A549 (cell line): ENCODE data around the gene AHSG. TPM values are rescaled to one million over a fixed set of nuclear protein-coding genes. Genes with fewer than 3 reads are reported as not detected.

Experiments
- ATAC-seq, 2 experiments: fragments of 200-7000 bp in 1 of 2; fragments of >200 bp in 1 of 2; cut with Nextera tagmentation in 1 of 2; cut with Tn5 transposase in 1 of 2; 3 replicates each; pipeline versions ENCODE4 v1.8.0 to v1.9.1; 2018 to 2020; ENCODE audit warnings: mild to moderate bottlenecking in 1 of 2, moderate library complexity in 1 of 2
- CTCF ChIA-PET: fragments of 300-600 bp; sonication (Branson Sonifier 250); formaldehyde crosslinking; extraction: SDS; loops from one replicate; lab custom pipeline; 2021; ENCODE audit warnings: antibody characterized with exemption, inconsistent platforms; lab: Yijun Ruan, JAX
- POLR2A ChIA-PET: fragments of 350-600 bp; formaldehyde crosslinking; extraction: SDS; loops from one replicate; lab custom pipeline; 2021; ENCODE audit warnings: antibody characterized with exemption, inconsistent platforms; lab: Yijun Ruan, JAX
- DNase-seq, 2 experiments: peaks; one replicate each; pipeline versions ENCODE4 v3.0.0 to v3.0.0-alpha.2; 2011 to 2016; ENCODE audit warnings: low read depth in 1 of 2, low spot score in 1 of 2
- FAIRE-seq: peaks from 2 replicates; lab custom pipeline; 2011; peaks lifted over from hg19 to GRCh38; lab: Jason Lieb, UNC
- H3K27ac ChIP-seq, 2 experiments: fragments of >200 bp; sonication (Bioruptor Twin); formaldehyde crosslinking; 3 replicates each; pipeline ENCODE4 v1.5.1; 2016 to 2017
- H3K4me1 ChIP-seq: fragments of >200 bp; sonication (Bioruptor Twin); formaldehyde crosslinking; 3 replicates; pipeline ENCODE4 v1.6.1; 2016
- H3K4me2 ChIP-seq: fragments of >200 bp; sonication (Bioruptor Twin); formaldehyde crosslinking; 3 replicates; pipeline ENCODE4 v1.6.1; 2016
- H3K4me3 ChIP-seq: fragments of >200 bp; sonication (Bioruptor Twin); formaldehyde crosslinking; 3 replicates; pipeline ENCODE4 v1.5.1; 2016
- H3K9me3 ChIP-seq: fragments of >200 bp; sonication (Bioruptor Twin); formaldehyde crosslinking; 3 replicates; pipeline ENCODE4 v1.6.1; 2016
- CBX8 ChIP-seq: fragments of 200-600 bp; sonication (generic); IDR thresholded peaks from 2 replicates; pipeline ENCODE4 v1.6.1; 2016
- CEBPB ChIP-seq, 2 experiments: fragments of >200 bp in 1 of 2; sonication (Bioruptor Twin) in 1 of 2; formaldehyde crosslinking in 1 of 2; IDR thresholded peaks; 2 replicates each; pipeline ENCODE4 v1.6.1; 2012 to 2016
- ESRRA ChIP-seq: fragments of 150-350 bp; IDR thresholded peaks from 2 replicates; pipeline ENCODE4 v1.6.1; 2014; ENCODE audit warnings: mild to moderate bottlenecking, low read length, borderline replicate concordance
- KDM1A ChIP-seq: fragments of 200-600 bp; sonication (generic); IDR thresholded peaks from 2 replicates; pipeline ENCODE4 v1.6.1; 2016; ENCODE audit warnings: low read depth, mild to moderate bottlenecking
- NFE2L2 ChIP-seq: fragments of 150-350 bp; conservative IDR thresholded peaks from 2 replicates; pipeline ENCODE4 v1.6.1; 2014; ENCODE audit warnings: low read length
- NPAS2 ChIP-seq: fragments of 250-450 bp; sonication (Bioruptor Pico); IDR thresholded peaks from 2 replicates; pipeline ENCODE4 v1.8.0; 2022; ENCODE audit warnings: mild to moderate bottlenecking, moderate library complexity, borderline replicate concordance
- NR3C1 ChIP-seq: fragments of >200 bp; sonication (Bioruptor Twin); formaldehyde crosslinking; IDR thresholded peaks from 3 replicates; pipeline ENCODE4 v1.6.1; 2017
- RCOR1 ChIP-seq: fragments of 150-350 bp; IDR thresholded peaks from 2 replicates; pipeline ENCODE4 v1.6.1; 2014; ENCODE audit warnings: antibody characterized with exemption, low read length, low read depth
- SMC3 ChIP-seq: fragments of >200 bp; sonication (Bioruptor Twin); formaldehyde crosslinking; IDR thresholded peaks from 3 replicates; pipeline ENCODE4 v1.6.1; 2018; ENCODE audit warnings: inconsistent platforms
- TFCP2L1 ChIP-seq: fragments of 250-450 bp; sonication (Bioruptor Pico); IDR thresholded peaks from 2 replicates; pipeline ENCODE4 v1.5.0; 2021; ENCODE audit warnings: mild to moderate bottlenecking
- WGBS: methylation state at CpG from one replicate; pipeline ENCODE4 v1.1.6; 2017; ENCODE audit errors: missing lambda C conversion rate; 5-methylcytosine and 5-hydroxymethylcytosine counted together
- polyA plus RNA-seq, 4 experiments: library from polyadenylated mRNA; depleted of rRNA in 3 of 4; stranded (reverse); fragments of >200 nt; fragmentation: RNase III in 1 of 4; extraction: RNeasy Plus Mini Kit Qiagen cat#74134 plus additional on column Dnase treatment in 1 of 4; gene quantifications; 2 replicates in 3 of 4; 3 replicates in 1 of 4; pipeline ENCODE4 v1.2.3, GENCODE V29; 2011 to 2017
- TF ChIP-seq, protein P1 (sequence below): fragments of >200 bp; sonication (Bioruptor Twin); formaldehyde crosslinking; IDR thresholded peaks from 3 replicates; pipeline ENCODE4 v1.6.1; 2016
- TF ChIP-seq, protein P2 (sequence below): fragments of >200 bp; sonication (Bioruptor Twin); formaldehyde crosslinking; IDR thresholded peaks from 2 replicates; pipeline ENCODE4 v1.6.1; 2016
- TF ChIP-seq, protein P3 (sequence below): fragments of 200-600 bp; sonication (generic); IDR thresholded peaks from 2 replicates; pipeline ENCODE4 v1.6.1; 2016; ENCODE audit warnings: antibody characterized with exemption, mild to moderate bottlenecking, moderate library complexity
- TF ChIP-seq, protein P4 (sequence below): fragments of 450-650 bp; IDR thresholded peaks from 2 replicates; pipeline ENCODE4 v1.6.1; 2014; ENCODE audit warnings: antibody characterized with exemption

The AHSG gene
- polyA plus RNA-seq, 2 of the 4 experiments (the other 2 are of a cell fraction): 0.08 to 0.49 TPM

DNA sequence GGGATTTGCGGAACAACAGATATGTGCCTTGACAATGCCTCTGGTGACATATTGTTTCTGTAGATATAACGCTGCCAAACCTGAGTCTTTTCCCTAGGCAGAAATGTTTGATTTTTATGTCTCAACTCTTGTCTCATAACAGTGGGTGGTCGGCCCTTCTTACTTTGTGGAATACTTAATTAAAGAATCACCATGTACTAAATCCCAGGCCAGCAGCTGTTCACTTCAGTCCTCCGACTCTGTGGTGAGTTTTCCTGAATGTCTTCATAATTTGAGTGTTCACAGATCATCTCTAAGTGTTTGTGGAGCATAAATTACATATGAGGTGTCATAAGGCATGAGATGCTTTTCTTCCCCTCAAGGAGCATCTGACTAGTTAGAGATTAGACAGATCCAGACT lies 33.2 kb downstream of the AHSG start:
- WGBS: 62% methylated on average over 4 of the region's 4 CpGs
- no peaks in the 10 kb centered on the region for H3K9me3 ChIP-seq
- POLR2A ChIA-PET: no interaction called here

DNA sequence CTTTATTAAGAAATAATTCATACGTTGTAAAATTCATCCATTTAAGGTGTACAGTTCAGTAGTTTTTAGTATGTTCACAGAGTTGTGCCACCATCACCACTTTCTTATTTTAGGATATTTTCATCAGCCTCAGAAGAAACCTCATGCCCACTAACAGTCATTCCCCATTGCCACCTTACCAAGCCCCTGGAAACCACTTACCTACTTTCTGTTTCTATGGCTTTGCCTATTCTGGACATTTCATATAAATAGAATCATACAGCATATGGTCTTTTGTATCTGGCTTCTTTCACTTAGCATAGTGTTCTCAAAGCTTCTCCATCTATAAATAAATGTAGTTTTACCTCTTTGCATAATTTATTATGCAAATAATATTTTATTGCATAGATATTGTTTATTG lies 34.0 kb downstream of the AHSG start:
- ChIA-PET POLR2A (no interaction called here), CTCF (interaction anchor here (0.9 kb wide), 1 partner anchor 32 kb away, joined by 3 read pairs; no protein-coding TSS in a partner anchor)

More for the DNA sequence above, 33.2 kb downstream of the AHSG start:
- TF ChIP-seq, protein P1, sequence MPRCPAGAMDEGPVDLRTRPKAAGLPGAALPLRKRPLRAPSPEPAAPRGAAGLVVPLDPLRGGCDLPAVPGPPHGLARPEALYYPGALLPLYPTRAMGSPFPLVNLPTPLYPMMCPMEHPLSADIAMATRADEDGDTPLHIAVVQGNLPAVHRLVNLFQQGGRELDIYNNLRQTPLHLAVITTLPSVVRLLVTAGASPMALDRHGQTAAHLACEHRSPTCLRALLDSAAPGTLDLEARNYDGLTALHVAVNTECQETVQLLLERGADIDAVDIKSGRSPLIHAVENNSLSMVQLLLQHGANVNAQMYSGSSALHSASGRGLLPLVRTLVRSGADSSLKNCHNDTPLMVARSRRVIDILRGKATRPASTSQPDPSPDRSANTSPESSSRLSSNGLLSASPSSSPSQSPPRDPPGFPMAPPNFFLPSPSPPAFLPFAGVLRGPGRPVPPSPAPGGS: no peak
- TF ChIP-seq, protein P2, sequence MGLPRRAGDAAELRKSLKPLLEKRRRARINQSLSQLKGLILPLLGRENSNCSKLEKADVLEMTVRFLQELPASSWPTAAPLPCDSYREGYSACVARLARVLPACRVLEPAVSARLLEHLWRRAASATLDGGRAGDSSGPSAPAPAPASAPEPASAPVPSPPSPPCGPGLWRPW: no peak
- TF ChIP-seq, protein P3, sequence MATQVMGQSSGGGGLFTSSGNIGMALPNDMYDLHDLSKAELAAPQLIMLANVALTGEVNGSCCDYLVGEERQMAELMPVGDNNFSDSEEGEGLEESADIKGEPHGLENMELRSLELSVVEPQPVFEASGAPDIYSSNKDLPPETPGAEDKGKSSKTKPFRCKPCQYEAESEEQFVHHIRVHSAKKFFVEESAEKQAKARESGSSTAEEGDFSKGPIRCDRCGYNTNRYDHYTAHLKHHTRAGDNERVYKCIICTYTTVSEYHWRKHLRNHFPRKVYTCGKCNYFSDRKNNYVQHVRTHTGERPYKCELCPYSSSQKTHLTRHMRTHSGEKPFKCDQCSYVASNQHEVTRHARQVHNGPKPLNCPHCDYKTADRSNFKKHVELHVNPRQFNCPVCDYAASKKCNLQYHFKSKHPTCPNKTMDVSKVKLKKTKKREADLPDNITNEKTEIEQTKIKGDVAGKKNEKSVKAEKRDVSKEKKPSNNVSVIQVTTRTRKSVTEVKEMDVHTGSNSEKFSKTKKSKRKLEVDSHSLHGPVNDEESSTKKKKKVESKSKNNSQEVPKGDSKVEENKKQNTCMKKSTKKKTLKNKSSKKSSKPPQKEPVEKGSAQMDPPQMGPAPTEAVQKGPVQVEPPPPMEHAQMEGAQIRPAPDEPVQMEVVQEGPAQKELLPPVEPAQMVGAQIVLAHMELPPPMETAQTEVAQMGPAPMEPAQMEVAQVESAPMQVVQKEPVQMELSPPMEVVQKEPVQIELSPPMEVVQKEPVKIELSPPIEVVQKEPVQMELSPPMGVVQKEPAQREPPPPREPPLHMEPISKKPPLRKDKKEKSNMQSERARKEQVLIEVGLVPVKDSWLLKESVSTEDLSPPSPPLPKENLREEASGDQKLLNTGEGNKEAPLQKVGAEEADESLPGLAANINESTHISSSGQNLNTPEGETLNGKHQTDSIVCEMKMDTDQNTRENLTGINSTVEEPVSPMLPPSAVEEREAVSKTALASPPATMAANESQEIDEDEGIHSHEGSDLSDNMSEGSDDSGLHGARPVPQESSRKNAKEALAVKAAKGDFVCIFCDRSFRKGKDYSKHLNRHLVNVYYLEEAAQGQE: no peak
- TF ChIP-seq SMC3: no peak
- no peak for TF ChIP-seq CBX8
- no peak for TF ChIP-seq KDM1A
- no peak for TF ChIP-seq RCOR1
- TF ChIP-seq NR3C1: no peak
- TF ChIP-seq NPAS2 (CRISPR knock-in tag): no peak
- no peak for DNase-seq
- no peak overlapping the region for H3K27ac ChIP-seq
- ATAC-seq: no peak
- no peak overlapping the region for H3K4me2 ChIP-seq
- H3K4me1 ChIP-seq: no peaks in the 10 kb centered on the region; the same call in 2 of the 3 replicates
- no peak overlapping the region for H3K4me3 ChIP-seq
- FAIRE-seq: no peak
- CTCF ChIA-PET: no interaction called here

DNA sequence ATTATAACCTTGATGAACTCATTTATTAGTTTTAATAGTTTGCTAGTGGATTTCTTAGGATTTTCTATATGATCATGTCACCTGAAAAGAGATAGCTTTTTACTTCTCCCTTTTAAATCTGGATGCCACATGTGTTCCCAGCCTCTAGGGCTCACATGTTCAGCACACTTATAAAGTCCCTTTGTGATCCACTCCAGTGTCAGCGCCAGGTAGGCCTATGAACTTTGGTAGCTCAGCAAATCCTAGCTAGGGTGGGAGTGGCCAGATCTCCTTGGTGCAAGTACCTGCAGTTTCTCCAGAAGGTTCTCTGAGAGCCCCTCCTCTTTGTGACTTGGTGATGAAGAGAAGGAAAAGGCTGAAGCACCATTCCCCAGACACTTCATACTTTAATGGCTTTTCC lies 36.0 kb downstream of the AHSG start:
- ATAC-seq (no peak), FAIRE-seq (no peak), DNase-seq (no peak)
- Histone ChIP-seq H3K9me3 (no peaks in the 10 kb centered on the region), H3K4me2 (no peak overlapping the region), H3K4me1 (no peaks in the 10 kb centered on the region), H3K4me3 (no peak overlapping the region), H3K27ac (no peak overlapping the region)
- ChIA-PET POLR2A (no interaction called here), CTCF (interaction anchor here (0.7 kb wide), 1 partner anchor 15 kb away, joined by 4 read pairs; no protein-coding TSS in a partner anchor)
- TF ChIP-seq TFCP2L1 (CRISPR knock-in tag): no peak
- TF ChIP-seq ESRRA: no peak
- 91% methylated on average over 1 of the region's 1 CpG for WGBS

More for the DNA sequence above, 34.0 kb downstream of the AHSG start:
- ATAC-seq (no peak), DNase-seq (no peak), FAIRE-seq (no peak)
- WGBS: 79% methylated on average over 1 of the region's 1 CpG
- H3K4me2 ChIP-seq: no peak overlapping the region
- TF ChIP-seq, protein P4, sequence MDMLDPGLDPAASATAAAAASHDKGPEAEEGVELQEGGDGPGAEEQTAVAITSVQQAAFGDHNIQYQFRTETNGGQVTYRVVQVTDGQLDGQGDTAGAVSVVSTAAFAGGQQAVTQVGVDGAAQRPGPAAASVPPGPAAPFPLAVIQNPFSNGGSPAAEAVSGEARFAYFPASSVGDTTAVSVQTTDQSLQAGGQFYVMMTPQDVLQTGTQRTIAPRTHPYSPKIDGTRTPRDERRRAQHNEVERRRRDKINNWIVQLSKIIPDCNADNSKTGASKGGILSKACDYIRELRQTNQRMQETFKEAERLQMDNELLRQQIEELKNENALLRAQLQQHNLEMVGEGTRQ: no peak
- TF ChIP-seq CEBPB (IDR thresholded peaks at IDR 0.05): no peak
- TF ChIP-seq NFE2L2: no peak
- H3K27ac ChIP-seq: no peak overlapping the region
- H3K4me3 ChIP-seq: no peak overlapping the region
- no peaks in the 10 kb centered on the region for H3K9me3 ChIP-seq
- H3K4me1 ChIP-seq: no peaks in the 10 kb centered on the region
